ENCODE results near the gene DUSP18. TPM values are rescaled to one million over a fixed set of nuclear protein-coding genes. Genes with fewer than 3 reads are reported as not detected.

DUSP18 gene
- total RNA-seq, 2 donors from 2014 or later = 1.8 to 4.9 TPM

- H3K4me1 ChIP-seq = no peaks in the 10 kb centered on the region
Measured at GRCh38 chr22:30617819-30618218, 49.9 kb downstream of the DUSP18 start.

GRCh38 chr22:30615543-30615954 is 52.1 kb downstream of the DUSP18 start:
- Histone ChIP-seq H3K27me3 (no peaks in the 10 kb centered on the region), H3K36me3 (peaks cover 3% of the 10 kb centered on the region), H3K27ac (no peak overlapping the region), H3K9me3 (no peaks in the 10 kb centered on the region), H3K4me1 (peaks cover 0 to 1% of the 10 kb centered on the region in 2 donors), H3K4me3 (no peak overlapping the region)
- DNase-seq (ENCODE audit: low spot score) = no peak
- no peak for TF ChIP-seq CTCF (IDR thresholded peaks at IDR 0.05)

More at GRCh38 chr22:30617819-30618218, 49.9 kb downstream of the DUSP18 start:
- H3K36me3 ChIP-seq = peaks cover 2% of the 10 kb centered on the region
- H3K27me3 ChIP-seq = no peaks in the 10 kb centered on the region
- H3K9me3 ChIP-seq = no peaks in the 10 kb centered on the region
- H3K27ac ChIP-seq = no peak overlapping the region
- no peak for TF ChIP-seq CTCF (IDR thresholded peaks at IDR 0.05)
- DNase-seq (ENCODE audit: low spot score) = no peak
- H3K4me3 ChIP-seq = no peak overlapping the region

GRCh38 chr22:30614879-30615278 is 52.8 kb downstream of the DUSP18 start:
- H3K4me3 ChIP-seq = no peak overlapping the region
- H3K9me3 ChIP-seq = no peaks in the 10 kb centered on the region
- no peaks in the 10 kb centered on the region for H3K27me3 ChIP-seq
- no peak overlapping the region for H3K27ac ChIP-seq
- no peak for TF ChIP-seq CTCF (IDR thresholded peaks at IDR 0.05)
- H3K36me3 ChIP-seq = peaks cover 3% of the 10 kb centered on the region
- DNase-seq (ENCODE audit: low spot score) = no peak
- H3K4me1 ChIP-seq = peaks cover 0 to 8% of the 10 kb centered on the region in 2 donors

GRCh38 chr22:30614268-30614667 is 53.4 kb downstream of the DUSP18 start:
- no peak overlapping the region for H3K4me3 ChIP-seq
- TF ChIP-seq CTCF (IDR thresholded peaks at IDR 0.05) = no peak
- no peak for DNase-seq (ENCODE audit: low spot score)
- no peaks in the 10 kb centered on the region for H3K9me3 ChIP-seq
- no peaks in the 10 kb centered on the region for H3K27me3 ChIP-seq
- H3K27ac ChIP-seq = no peak overlapping the region
- H3K4me1 ChIP-seq = peaks cover 0 to 12% of the 10 kb centered on the region in 2 donors
- H3K36me3 ChIP-seq = peaks cover 3% of the 10 kb centered on the region

- Histone ChIP-seq H3K27me3 (no peaks in the 10 kb centered on the region), H3K27ac (no peak overlapping the region), H3K4me1 (peaks cover 0 to 24% of the 10 kb centered on the region in 2 donors), H3K36me3 (peaks cover 3% of the 10 kb centered on the region), H3K4me3 (no peak overlapping the region), H3K9me3 (no peaks in the 10 kb centered on the region)
- no peak for DNase-seq (ENCODE audit: low spot score)
- no peak for TF ChIP-seq CTCF (IDR thresholded peaks at IDR 0.05)
Measured at GRCh38 chr22:30612789-30613188, 54.9 kb downstream of the DUSP18 start.

Other genes with a start within 250 kb of the DUSP18 start
- gene MTFP1, start 242.1 kb downstream of the DUSP18 start, total RNA-seq = 10 to 100 TPM; 18.4 to 38.8 TPM
- not detected for gene SEC14L3, start 195.9 kb downstream of the DUSP18 start, total RNA-seq
- not detected for gene SEC14L4, start 162.2 kb downstream of the DUSP18 start, total RNA-seq
- gene SEC14L6, start 121.1 kb downstream of the DUSP18 start, total RNA-seq = 1 to 10 TPM in 1 of 2 donors, under 1 TPM in 1; 0.11 to 1.1 TPM
- gene GAL3ST1, start 93.2 kb downstream of the DUSP18 start, total RNA-seq = 1 to 10 TPM in 1 of 2 donors, under 1 TPM in 1; 0.33 to 1.7 TPM
- gene PES1, start 76.0 kb downstream of the DUSP18 start, total RNA-seq = 10 to 100 TPM; 13.2 to 33.5 TPM
- 10 to 100 TPM; 28.7 to 38.2 TPM for gene TCN2, start 60.7 kb downstream of the DUSP18 start, total RNA-seq
- gene SLC35E4, start 32.1 kb downstream of the DUSP18 start, total RNA-seq = 1 to 10 TPM; 4.0 to 9.1 TPM
- gene OSBP2, start 27.0 kb upstream of the DUSP18 start, total RNA-seq = 10 to 100 TPM in 1 of 2 donors, 1 to 10 TPM in 1; 4.0 to 16.8 TPM

All from right atrium auricular region (tissue), 2 donors.